Measurements from ENCODE around the gene GALNT14.

Gene GALNT14

GRCh38 chr2:31053929-31054782, 84.1 kb downstream of the GALNT14 start:
- Histone ChIP-seq H3K9me3 (ENCODE audit: control insufficient read depth, insufficient read depth, low read depth, low read length) (no peaks in the 10 kb centered on the region), H3K4me1 (ENCODE audit: control insufficient read depth, insufficient read depth, low read length) (no peaks in the 10 kb centered on the region), H3K4me3 (ENCODE audit: low read depth, low read length) (no peak overlapping the region), H3K27ac (ENCODE audit: extremely low read depth, low read depth, low read length) (no peak overlapping the region), H3K36me3 (ENCODE audit: control insufficient read depth in 2 of 2, insufficient read depth in 1 of 2, low read length in 2 of 2) (no peaks in the 10 kb centered on the region)
- no peak for TF ChIP-seq GLIS2 (tag by site-specific recombination; IDR thresholded peaks at IDR 0.05)
- no peak for TF ChIP-seq ZNF521 (tag by site-specific recombination; IDR thresholded peaks at IDR 0.05)
- TF ChIP-seq ZNF48 (tag by site-specific recombination; IDR thresholded peaks at IDR 0.05) = no peak
- no peak for TF ChIP-seq ZNF23 (tag by site-specific recombination; IDR thresholded peaks at IDR 0.05; ENCODE audit: borderline replicate concordance)
- no peak for TF ChIP-seq PRDM6 (tag by site-specific recombination; IDR thresholded peaks at IDR 0.05)
- no peak for TF ChIP-seq ZNF146 (tag by site-specific recombination; IDR thresholded peaks at IDR 0.05)
- TF ChIP-seq IKZF3 (tag by site-specific recombination; IDR thresholded peaks at IDR 0.05) = no peak
- TF ChIP-seq ZNF19 (tag by site-specific recombination; IDR thresholded peaks at IDR 0.05; ENCODE audit: low read depth) = no peak
- no peak for TF ChIP-seq ZBTB7A (tag by site-specific recombination; IDR thresholded peaks at IDR 0.05; ENCODE audit: low read depth)
- no peak for TF ChIP-seq HOXD13 (CRISPR knock-in tag; IDR thresholded peaks at IDR 0.05; ENCODE audit: borderline replicate concordance)
- no peak for TF ChIP-seq ZBTB8A (tag by site-specific recombination; IDR thresholded peaks at IDR 0.05)
- TF ChIP-seq PBX3 (CRISPR knock-in tag; IDR thresholded peaks at IDR 0.05) = no peak
- TF ChIP-seq SP2 (tag by site-specific recombination; IDR thresholded peaks at IDR 0.05) = no peak
- no peak for TF ChIP-seq ZNF335 (tag by site-specific recombination; conservative IDR thresholded peaks at IDR 0.05)
- no peak for TF ChIP-seq ZBTB21 (tag by site-specific recombination; IDR thresholded peaks at IDR 0.05)
- no peak for TF ChIP-seq ZNF280C (tag by site-specific recombination; IDR thresholded peaks at IDR 0.05)
- TF ChIP-seq AEBP2 (tag by site-specific recombination; IDR thresholded peaks at IDR 0.05; ENCODE audit: borderline replicate concordance) = no peak
- no peak for TF ChIP-seq ZBTB49 (tag by site-specific recombination; IDR thresholded peaks at IDR 0.05; ENCODE audit: low read depth)
- ChIA-PET POLR2A (no interaction called here), CTCF (interaction anchor here (0.9 kb wide), 1 partner anchor 343 kb away, joined by 3 read pairs; no protein-coding TSS in a partner anchor)
